SKM-1 treated with dmso at 0.1 percent for 144 hours (cell line): Measurements from ENCODE around the gene MTMR3.

Experiments
- DNase-seq: peaks from one replicate; lab custom pipeline; 2025; ENCODE audit not compliant: unreplicated experiment; lab: John Stamatoyannopoulos, UW

The MTMR3 gene

GRCh38 chr22:29867851-29868250 is 15.1 kb upstream of the MTMR3 start:
- DNase-seq: no peak

GRCh38 chr22:29870574-29870973 is 12.4 kb upstream of the MTMR3 start:
- no peak for DNase-seq

- DNase-seq: no peak
Measured at GRCh38 chr22:29871684-29872083, 11.3 kb upstream of the MTMR3 start.

GRCh38 chr22:29872144-29872893 is 10.7 kb upstream of the MTMR3 start:
- no peak for DNase-seq

- peak; percentile 83 for DNase-seq
Measured at GRCh38 chr22:29872989-29873388, 10.0 kb upstream of the MTMR3 start.

- DNase-seq: no peak
Measured at GRCh38 chr22:29873943-29874342, 9.0 kb upstream of the MTMR3 start.

GRCh38 chr22:29877620-29878019 is 5.4 kb upstream of the MTMR3 start:
- no peak for DNase-seq

GRCh38 chr22:29879753-29880152 is 3.2 kb upstream of the MTMR3 start:
- no peak for DNase-seq

- no peak for DNase-seq
Measured at GRCh38 chr22:29882716-29883044, 294 bp upstream of the MTMR3 start.

GRCh38 chr22:29883775-29884097 is 762 bp downstream of the MTMR3 start:
- DNase-seq: no peak

GRCh38 chr22:29885610-29886009 is 2.6 kb downstream of the MTMR3 start:
- DNase-seq: no peak

GRCh38 chr22:29886596-29886995 is 3.6 kb downstream of the MTMR3 start:
- peak; percentile 84 for DNase-seq

GRCh38 chr22:29887358-29887757 is 4.4 kb downstream of the MTMR3 start:
- no peak for DNase-seq

- DNase-seq: no peak
Measured at GRCh38 chr22:29890760-29891159, 7.8 kb downstream of the MTMR3 start.

- DNase-seq: no peak
Measured at GRCh38 chr22:29892315-29893156, 9.6 kb downstream of the MTMR3 start.

- peak; percentile 96 for DNase-seq
Measured at GRCh38 chr22:29901354-29901753, 18.4 kb downstream of the MTMR3 start.

GRCh38 chr22:29903371-29903770 is 20.4 kb downstream of the MTMR3 start:
- DNase-seq: no peak

GRCh38 chr22:29904020-29904419 is 21.0 kb downstream of the MTMR3 start:
- no peak for DNase-seq

- DNase-seq: peak; percentile 59
Measured at GRCh38 chr22:29907753-29908515, 25.0 kb downstream of the MTMR3 start.

GRCh38 chr22:29912141-29912540 is 29.2 kb downstream of the MTMR3 start:
- no peak for DNase-seq

- DNase-seq: no peak
Measured at GRCh38 chr22:29912605-29913398, 29.8 kb downstream of the MTMR3 start.
